Activated CD4-positive, alpha-beta T cell treated with anti-CD3 and anti-CD28 coated beads for 4 hours (primary cell): Measurements from ENCODE around the gene MTRFR.
A peak's percentile ranks its signal among the peaks of the same experiment; 100 is the strongest.
"Not testable (repeated sequence)": the region's sequence is repeated elsewhere in the genome, so short reads cannot be mapped to it uniquely, and the experiment has no call there.

Source experiments
- DNase-seq, 2 donors: peaks; one replicate each; pipeline ENCODE4 v3.0.0-alpha.2; 2020

Gene MTRFR

GRCh38 chr12:123232807-123233504 is at the start of gene MTRFR, which contains the start of gene MPHOSPH9:
MTRFR (plus strand) TSS chr12:123233436; CDS start chr12:123253675, 20,239 bp downstream.
MPHOSPH9 (minus strand) TSS chr12:123233141; CDS start chr12:123230364, 2,777 bp downstream.
- peak; percentile 99 for DNase-seq

DNA sequence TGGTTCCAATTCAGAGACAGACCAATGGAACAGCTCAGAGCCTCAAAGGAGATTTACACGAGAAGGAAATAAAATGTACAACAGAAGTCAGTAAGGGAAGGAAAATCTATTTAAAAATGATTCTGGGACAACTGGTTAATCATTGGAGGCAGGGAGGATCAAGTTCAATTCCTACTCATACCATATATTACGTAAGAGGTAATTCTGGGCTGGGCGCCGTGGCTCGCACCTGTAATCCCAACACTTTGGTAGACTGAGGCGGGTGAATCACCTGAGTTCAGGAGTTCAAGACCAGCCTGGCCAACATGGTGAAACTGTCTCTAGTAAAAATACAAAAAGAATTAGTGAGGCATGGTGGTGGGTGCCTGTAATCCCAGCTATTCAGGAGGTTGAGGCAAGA is 45.6 kb upstream of the MTRFR start:
- DNase-seq, result no peak

DNA sequence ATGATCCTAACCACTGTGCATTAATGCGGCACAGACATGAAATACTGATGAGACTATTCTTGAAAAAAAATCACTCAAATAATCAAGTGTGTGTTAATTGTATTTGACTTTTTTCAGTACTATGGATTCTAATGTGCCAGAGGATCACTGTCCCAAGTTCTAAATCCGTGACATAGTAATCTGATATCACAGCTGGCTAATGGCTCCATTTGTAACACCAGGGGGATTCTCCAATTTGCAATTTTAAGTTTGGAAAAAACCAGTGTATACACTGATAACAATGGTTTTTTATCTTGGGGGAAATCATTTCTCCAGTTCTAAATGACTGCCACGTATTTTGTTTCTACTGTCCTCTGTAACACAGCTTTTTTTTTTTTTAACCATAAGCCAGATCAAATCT is 33.3 kb upstream of the MTRFR start:
- no peak for DNase-seq

DNA sequence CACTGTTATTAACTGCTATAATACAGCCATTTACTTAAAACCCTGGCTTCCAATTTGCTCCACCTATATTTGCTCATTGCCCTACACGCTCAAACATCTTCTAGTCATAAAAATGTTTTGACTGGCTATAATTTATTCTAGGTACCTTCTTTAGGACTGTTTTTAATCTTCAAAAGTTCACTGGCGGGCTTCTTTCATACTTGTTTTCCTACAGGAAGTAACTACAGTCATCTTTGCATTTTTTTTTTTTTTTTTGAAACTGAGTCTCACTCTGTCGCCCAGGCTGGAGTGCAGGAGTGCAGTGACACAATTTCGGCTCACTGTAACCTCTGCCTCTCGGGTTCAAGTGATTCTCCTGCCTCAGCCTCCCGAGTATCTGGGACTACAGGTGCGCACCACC is 32.8 kb upstream of the MTRFR start:
- no peak for DNase-seq

DNA sequence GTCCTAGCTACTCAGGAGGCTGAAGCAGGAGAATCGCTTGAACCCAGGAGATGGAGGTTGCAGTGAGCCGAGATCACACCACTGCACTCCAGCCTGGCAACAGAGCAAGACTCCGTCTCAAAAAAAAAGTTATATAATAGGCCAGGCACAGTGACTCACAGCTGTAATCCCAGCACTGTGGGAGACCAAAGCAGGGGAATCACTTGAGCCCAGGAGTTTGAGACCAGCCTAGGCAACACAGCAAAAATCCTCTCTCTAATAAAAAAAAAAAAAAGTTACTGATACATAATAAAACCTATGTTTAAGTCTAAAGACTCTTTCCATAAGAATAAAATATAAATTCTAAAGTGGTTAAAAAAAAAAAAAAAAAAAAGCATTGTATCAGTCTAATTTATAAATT is 26.4 kb upstream of the MTRFR start:
- not testable (repeated sequence) for DNase-seq

DNA sequence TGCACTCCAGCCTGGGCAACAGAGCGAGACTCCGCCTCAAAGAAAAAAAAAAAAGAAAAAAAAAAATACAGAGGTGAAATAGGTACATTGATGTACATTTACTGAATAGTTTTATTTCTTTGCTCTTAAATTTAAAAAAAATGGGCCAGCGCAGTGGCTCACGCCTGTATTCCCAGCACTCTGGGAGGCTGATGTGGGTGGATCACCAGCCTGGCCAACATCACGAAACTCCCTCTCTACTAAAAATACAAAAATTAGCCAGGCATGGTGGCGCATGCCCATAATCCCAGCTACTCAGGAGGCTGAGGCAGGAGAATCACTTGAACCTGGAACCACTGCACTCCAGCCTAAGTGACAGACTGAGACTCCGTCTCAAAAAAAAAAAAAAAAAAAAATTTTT is 25.4 kb upstream of the MTRFR start:
- not testable (repeated sequence) for DNase-seq

DNA sequence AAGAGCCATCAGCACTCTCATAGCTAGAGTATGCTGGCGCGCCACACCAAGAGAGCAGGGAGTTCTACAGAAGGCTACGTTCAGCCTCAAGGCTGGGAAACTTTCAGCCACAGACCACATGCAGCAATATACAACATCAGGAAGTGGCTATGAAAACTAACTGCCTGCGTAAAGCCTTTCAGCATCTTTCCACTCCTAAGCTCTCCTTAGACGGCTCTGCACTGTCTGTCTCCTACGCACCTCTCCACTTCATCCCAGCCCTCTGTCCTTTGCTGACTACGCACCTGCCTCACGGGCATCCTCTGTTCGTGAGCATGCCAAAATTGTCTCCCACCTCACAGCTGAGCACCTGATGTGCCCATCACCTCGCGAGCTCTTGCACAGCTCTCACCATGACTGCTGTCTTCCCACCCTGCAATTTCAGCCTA is 10.0 kb upstream of the MTRFR start:
- DNase-seq, result peak; percentile 49 to 50

GRCh38 chr12:123225443-123225842 is 7.8 kb upstream of the MTRFR start:
- no peak for DNase-seq

- no peak for DNase-seq
These were observed 5.5 kb upstream of the MTRFR start for GRCh38 chr12:123227581-123228258.

- DNase-seq, result no peak
These were observed 4.2 kb upstream of the MTRFR start for GRCh38 chr12:123229051-123229450.

DNA sequence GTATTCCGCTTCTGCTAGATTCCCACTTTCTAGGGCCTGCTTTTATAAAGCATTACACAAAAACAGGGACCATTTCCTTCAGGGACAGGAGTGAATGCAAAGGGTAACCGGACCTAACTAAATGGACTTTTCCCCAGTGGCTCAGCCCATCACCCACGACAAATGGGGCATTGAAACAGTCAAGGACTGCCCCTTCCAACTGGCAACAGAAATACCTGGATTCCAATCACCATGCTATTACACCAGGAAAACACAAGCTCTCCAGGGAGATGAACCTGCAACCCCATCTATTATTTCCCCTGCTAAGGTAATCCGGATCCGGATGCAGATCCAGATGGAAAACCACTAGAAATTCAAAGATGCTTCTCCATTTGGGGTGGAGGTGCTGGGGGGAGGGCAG is 1.3 kb upstream of the MTRFR start:
- DNase-seq, result no peak

GRCh38 chr12:123232472-123232806 is 797 bp upstream of the MTRFR start:
- no peak for DNase-seq

DNA sequence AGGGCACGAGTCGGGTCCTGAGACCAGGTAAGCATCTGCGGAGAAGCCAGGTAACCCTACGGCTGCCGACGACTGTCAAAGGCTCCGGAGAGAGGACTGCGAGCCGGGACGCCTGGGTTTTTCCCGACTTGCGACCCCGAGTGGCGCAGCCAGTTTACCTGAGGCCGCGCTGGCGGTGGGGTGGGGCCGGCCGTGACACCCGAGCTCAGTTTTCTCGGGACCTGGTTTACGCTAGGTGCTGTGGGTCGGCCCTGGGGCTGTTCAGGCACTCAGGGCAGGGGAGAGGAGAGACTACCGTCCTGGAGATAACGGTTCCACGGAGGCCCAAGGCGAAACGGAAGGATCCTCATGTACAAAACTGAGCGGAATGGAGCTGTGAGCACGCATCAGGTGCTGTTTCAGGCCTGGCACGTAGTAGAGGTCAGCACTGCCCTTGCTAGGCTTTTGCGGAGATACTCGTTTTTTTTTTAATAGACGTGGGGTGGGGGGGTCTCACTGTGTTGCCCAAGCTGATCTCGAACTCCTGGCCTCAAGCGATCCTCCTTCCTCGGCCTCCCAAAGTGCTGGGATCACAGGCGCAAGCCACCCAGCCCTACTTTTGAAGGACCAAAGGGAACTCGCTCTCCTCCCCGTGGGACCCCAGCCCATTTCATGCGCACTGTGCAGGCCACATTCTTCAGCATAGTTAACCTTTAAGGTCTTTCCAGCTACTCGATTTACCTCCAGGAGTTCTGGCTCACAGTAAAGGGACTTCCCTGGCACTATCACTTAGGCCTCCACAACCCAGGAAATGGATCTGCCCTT is 471 bp downstream of the MTRFR start:
- DNase-seq, result no peak

GRCh38 chr12:123237646-123238329 is 4.6 kb downstream of the MTRFR start:
- peak; percentile 69 to 76 for DNase-seq

DNA sequence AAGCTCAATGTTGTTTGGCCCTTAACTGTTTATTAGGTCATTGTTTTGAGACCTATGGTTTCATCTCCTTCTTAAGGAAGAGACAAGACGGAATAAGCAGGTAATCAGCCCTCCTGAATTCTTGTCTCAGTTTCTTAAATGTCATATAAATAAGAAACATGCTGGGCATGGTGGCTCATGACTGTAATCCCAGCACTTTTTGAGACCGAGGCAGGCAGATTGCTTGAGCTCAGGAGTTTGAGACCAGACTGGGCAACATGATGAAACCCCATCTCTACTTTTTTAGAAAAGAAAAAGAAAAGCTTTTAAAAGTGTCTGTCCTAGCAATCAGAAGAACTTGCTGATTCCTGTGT is 5.1 kb downstream of the MTRFR start:
- no peak for DNase-seq

GRCh38 chr12:123238961-123239360 is 5.7 kb downstream of the MTRFR start:
- no peak for DNase-seq

DNA sequence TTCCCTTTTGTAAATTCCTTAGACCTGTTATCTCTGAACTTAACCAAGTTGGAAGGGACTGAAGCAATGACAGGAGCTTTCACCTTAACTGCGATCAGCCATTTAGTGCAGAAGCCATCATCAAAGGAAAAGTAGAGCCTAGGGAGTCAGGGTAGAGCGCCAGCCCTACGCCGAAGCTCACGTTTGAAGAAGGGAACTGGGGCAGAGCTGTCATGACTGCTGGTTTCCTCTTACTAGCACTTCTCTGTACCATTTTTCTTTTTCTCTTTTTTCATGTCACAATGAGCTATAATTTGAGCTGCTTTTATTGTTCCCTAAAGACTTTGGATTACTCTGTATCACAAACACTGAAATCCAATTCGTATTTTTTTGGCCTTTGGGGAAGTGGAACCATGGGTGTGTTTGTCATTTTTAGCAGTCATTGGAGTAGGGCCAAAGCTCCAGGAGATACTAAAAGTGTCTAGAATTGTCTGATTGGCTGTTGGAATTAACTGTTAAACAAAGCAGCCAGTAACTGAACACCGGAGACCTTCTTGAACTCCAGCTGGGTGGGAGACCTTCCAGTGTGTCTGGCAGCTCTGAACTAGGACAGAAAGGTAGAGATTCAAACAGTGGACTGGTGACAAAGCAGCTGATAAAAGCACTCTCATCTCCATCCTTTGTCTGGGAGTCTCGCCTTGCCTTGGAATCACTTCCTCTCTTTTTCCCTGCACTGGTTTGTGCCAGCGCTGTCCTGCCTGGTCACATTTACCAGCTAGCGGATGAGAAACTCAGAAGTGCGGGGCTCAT is 9.1 kb downstream of the MTRFR start:
- no peak for DNase-seq

- DNase-seq, result no peak
These were observed 10.5 kb downstream of the MTRFR start for GRCh38 chr12:123243671-123244262.

DNA sequence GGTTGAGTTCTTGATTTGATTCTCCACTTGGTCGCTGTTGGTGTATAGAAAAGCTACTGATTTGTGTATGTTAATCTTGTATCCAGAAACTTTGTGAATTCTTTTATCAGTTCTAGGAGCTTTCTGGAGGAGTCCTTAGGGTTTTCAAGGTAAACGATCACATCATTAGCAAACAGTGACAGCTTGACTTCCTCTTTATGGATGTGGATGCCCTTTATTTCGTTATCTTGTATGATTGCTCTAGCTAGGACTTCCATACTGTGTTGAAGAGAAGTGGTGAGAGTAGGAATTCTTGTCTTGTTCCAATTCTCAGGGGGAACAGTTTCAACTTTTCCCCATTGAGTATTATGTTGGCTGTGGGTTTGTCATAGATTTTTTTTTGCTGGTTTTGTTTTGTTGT is 12.4 kb downstream of the MTRFR start:
- DNase-seq, result no peak

GRCh38 chr12:123248129-123248528 is 14.9 kb downstream of the MTRFR start:
- not testable (repeated sequence) for DNase-seq

GRCh38 chr12:123248996-123249741 is 15.9 kb downstream of the MTRFR start:
- not testable (repeated sequence) for DNase-seq
